Skeletal muscle satellite cell (primary cell): ENCODE results near the gene C1orf232.

Experiments used
- H3K27me3 ChIP-seq: 2 replicates; pipeline ENCODE4 v1.7.0; 2013; ENCODE audit warnings: low read length; ENCODE audit not compliant: control insufficient read depth, insufficient read depth
- H3K36me3 ChIP-seq: 2 replicates; pipeline ENCODE4 v1.7.0; 2013; ENCODE audit warnings: mild to moderate bottlenecking, control low read depth, low read length; ENCODE audit not compliant: insufficient read depth
- H3K4me1 ChIP-seq: 2 replicates; pipeline ENCODE4 v1.7.0; 2013; ENCODE audit warnings: low read length; ENCODE audit not compliant: control insufficient read depth, insufficient read depth
- H3K4me2 ChIP-seq: 2 replicates; pipeline ENCODE4 v1.7.0; 2013; ENCODE audit warnings: mild to moderate bottlenecking, low read length
- H3K4me3 ChIP-seq: 2 replicates; pipeline ENCODE4 v1.7.0; 2013; ENCODE audit warnings: low read length
- H3K9ac ChIP-seq: 2 replicates; pipeline ENCODE4 v1.7.0; 2013; ENCODE audit warnings: mild to moderate bottlenecking, low read depth, low read length, moderate library complexity
- H3K9me3 ChIP-seq: replicated peaks from 2 replicates; pipeline ENCODE4 v1.7.0; 2013; ENCODE audit warnings: mild to moderate bottlenecking, control low read depth, low read length

Gene C1orf232

DNA sequence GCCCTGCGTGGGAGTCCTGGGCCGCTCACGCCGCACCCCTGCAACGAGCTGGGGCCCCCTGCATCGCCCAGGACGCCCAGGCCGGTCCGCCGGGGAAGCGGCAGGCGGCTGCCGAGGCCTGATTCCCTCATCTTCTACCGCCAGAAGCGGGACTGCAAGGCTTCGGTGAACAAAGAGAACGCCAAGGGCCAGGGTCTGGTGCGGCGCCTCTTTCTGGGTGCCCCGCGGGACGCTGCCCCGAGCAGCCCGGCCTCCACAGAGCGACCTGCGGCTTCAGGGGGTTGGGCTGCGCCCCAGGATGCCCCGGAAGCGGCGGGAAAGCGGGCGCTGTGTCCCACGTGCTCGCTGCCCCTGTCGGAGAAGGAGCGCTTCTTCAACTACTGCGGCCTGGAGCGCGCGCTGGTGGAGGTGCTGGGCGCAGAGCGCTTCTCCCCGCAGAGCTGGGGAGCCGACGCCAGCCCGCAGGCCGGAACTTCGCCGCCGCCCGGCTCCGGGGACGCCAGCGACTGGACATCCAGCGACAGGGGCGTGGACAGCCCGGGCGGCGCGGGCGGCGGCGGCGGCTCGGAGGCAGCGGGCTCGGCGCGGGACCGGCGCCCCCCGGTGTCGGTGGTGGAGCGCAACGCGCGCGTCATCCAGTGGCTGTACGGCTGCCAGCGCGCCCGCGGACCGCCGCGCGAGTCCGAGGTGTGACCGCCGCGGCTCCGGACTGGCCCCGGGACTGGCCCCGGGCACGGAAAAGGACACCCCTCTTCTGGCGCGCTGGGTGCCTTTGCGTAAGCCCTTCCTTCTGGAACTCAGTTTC is 7.1 kb downstream of the C1orf232 start:
- peak overlapping the region; percentile 52 for H3K9ac ChIP-seq
- peak overlapping the region; percentile 95 for H3K4me2 ChIP-seq
- no peaks in the 10 kb centered on the region for H3K9me3 ChIP-seq
- H3K4me3 ChIP-seq = peak overlapping the region; percentile 69
- H3K4me1 ChIP-seq = peaks cover 20% of the 10 kb centered on the region
- H3K36me3 ChIP-seq = no peaks in the 10 kb centered on the region
- H3K27me3 ChIP-seq = peaks cover 33% of the 10 kb centered on the region

DNA sequence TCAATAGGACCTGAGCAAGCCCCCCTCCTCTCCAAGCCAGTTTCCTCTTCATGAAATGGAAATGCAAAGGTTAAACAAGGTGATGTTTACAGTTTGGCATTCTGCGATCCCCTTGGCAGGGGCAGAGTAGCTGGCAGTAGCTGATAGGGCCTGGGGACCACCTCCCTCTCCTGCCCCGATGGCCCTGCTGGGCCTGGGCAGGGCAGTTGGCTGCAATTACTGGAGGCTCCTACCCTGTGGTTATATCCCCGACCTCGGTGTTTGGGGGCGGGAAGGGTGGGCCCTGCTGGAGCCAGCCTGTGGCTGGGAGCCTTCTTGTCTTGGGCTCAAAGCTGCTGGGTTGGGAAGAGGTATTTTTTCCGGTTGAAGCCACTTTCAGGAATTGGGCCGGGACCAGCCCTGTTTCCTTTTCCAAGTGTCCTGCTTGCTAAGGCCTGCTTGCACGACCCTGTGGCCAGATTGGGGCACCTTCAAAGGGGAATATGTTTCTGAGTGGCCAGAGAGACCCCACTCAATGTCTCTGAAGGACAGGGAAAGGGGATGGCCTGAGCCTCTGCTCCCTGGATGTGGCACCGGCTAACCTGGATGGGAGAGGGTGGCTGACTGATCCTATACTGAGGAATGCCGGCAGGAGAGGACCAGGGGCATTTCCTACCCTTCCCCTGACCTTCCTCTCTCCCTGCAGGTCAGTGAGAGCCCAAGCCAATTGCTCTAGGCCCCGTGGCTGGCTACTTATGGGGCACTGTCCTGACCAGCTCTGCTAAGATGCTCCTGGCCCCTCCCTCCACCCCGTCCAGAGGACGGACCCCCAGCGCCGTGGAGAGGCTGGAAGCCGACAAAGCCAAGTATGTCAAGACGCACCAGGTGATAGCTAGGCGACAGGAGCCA is 8.0 kb downstream of the C1orf232 start:
- Histone ChIP-seq H3K36me3 (no peaks in the 10 kb centered on the region), H3K9ac (peak overlapping the region; percentile 52), H3K4me3 (peak overlapping the region; percentile 69), H3K9me3 (no peaks in the 10 kb centered on the region), H3K4me2 (peak overlapping the region; percentile 95), H3K27me3 (peaks cover 41% of the 10 kb centered on the region), H3K4me1 (peaks cover 20% of the 10 kb centered on the region)

DNA sequence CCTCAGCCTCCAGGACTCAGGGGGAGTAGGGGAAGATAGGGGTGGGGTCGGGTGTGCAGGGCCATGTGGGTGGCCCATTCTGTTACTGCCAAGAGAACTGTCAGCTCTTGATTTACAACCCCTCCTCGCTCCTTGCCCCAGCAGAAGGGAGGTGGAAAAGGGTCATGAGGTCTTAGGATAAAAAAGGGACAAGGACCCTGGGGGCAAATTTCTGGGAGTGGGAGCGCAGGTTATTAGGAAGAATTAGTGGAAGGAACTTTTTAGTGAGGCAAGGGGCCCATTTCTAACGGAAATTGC is 9.1 kb downstream of the C1orf232 start:
- Histone ChIP-seq H3K36me3 (no peaks in the 10 kb centered on the region), H3K4me3 (no peak overlapping the region), H3K9ac (no peak overlapping the region), H3K9me3 (no peaks in the 10 kb centered on the region), H3K4me2 (no peak overlapping the region), H3K27me3 (peaks cover 45% of the 10 kb centered on the region), H3K4me1 (peaks cover 20% of the 10 kb centered on the region)

DNA sequence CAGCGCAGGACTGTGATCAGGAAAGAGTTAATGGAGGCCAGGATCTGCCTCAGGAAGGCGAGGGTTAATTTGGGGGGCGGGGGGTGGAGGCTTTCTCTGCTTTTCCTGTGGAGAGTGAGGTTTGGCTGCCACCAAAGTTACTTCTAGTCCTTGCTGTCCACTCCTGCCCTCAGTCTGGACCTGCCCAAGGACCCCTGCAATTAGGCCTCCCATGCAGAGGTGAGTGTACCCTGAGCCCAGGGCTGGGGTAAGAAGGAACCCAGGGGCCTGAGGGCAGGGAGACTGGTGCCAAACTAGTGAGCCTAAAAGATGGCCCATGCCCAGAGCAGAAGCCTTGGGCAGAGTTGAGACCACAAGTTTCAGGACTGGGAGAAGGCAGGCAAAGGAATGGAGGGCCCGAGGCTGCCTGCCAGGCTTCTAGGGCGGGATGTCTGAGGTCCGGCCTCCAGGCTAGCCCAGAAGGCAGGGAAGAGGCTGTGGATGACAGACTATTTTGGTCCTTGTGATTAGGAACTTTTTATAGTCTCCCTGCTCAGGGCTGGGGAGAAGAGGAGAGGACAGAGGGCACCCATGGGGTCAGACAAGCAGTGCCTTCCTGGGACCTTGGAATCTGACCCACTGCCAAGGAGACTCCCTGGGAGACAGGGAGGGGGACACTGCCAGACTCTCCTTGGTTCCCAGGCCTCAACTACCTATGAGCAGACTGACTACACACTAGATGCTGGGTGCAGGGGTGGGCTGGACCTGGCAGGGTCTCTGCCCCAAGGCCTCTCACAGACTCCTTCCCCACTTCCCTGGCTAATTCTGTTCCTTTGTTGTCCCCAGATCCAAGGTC is 9.6 kb downstream of the C1orf232 start, which contains the start of gene FAM110D:
Gene FAM110D (plus strand): TSS at position 172 of the 835 bp plus-strand sequence. CDS start 2,213 bp downstream, outside the sequence.
- Histone ChIP-seq H3K36me3 (no peaks in the 10 kb centered on the region), H3K27me3 (peaks cover 47% of the 10 kb centered on the region), H3K4me2 (no peak within 1 kb of the TSS), H3K4me3 (no peak within 1 kb of the TSS), H3K4me1 (peaks cover 16% of the 10 kb centered on the region), H3K9ac (no peak within 1 kb of the TSS), H3K9me3 (no peaks in the 10 kb centered on the region)

DNA sequence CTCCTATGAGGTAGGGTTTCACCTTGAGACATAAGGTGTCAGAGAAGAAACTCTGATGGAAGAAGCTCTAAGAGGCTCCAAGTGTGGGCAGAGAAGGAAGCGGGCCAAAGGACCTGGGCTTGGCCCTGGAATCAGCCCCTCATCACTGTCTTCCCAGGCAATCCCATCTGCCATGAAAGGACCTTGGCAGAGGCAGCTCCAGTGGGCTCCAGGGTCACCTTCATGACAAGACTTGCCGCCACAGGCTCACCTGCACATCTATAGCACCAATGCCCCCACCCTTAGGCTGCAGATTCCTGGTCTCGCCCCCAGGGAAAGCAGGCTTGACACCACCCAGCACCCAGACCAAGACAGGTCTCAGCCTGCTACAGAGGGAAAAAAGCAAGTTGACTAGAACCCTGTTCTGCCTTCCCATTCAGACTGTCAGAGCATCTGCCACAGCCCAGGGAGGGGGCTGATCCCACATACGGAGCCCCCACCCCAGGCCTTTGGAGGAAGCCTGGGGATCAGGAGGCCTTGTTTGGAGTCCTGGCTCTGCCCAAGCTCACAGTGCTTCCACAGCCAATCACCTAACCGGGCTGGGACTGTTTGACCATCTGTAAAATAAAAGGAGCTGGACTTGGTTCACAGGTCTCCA is 10.4 kb downstream of the C1orf232 start:
- no peak overlapping the region for H3K9ac ChIP-seq
- H3K4me3 ChIP-seq = no peak overlapping the region
- H3K9me3 ChIP-seq = no peaks in the 10 kb centered on the region
- no peaks in the 10 kb centered on the region for H3K36me3 ChIP-seq
- peaks cover 54% of the 10 kb centered on the region for H3K27me3 ChIP-seq
- peaks cover 13% of the 10 kb centered on the region for H3K4me1 ChIP-seq
- no peak overlapping the region for H3K4me2 ChIP-seq

DNA sequence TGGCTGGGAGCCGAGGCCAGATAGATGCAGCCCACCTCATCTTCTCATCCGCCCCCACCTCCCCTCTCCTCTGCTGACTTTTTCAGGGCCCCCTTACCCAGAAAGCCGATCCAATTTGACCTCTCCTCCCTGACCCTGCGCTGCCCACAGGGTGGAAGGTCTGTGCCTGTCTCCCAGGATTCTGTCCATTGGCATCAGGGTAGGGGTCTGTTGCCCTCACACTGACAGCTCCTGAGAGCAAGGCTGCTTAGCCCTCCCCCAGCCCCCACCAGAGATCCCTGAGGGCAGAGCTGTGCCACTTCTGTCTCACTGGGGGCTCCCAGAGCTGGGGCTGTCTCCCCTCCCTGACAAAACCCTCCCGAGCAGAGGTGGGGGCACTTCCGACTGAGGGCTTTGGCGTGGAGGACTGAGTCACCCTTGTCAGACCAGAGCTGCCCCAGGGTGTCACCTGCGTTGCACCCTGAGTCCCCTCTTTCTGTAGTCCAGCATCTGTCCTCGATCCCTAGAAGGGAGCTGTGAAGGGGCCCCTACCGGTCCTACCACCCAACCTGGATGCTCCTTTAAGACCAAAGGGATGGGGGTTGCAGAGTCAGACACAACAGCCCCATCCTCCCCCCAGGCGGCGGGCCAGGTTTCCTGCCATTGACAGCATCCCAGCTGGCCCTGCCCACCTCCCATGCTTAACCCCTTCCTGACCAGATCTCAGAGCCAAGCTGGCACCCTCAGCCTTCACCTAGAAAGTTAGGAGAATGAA is 12.3 kb downstream of the C1orf232 start:
- Histone ChIP-seq H3K27me3 (peaks cover 55% of the 10 kb centered on the region), H3K9me3 (no peaks in the 10 kb centered on the region), H3K4me2 (no peak overlapping the region), H3K36me3 (no peaks in the 10 kb centered on the region), H3K4me1 (peaks cover 4% of the 10 kb centered on the region), H3K9ac (no peak overlapping the region), H3K4me3 (no peak overlapping the region)

DNA sequence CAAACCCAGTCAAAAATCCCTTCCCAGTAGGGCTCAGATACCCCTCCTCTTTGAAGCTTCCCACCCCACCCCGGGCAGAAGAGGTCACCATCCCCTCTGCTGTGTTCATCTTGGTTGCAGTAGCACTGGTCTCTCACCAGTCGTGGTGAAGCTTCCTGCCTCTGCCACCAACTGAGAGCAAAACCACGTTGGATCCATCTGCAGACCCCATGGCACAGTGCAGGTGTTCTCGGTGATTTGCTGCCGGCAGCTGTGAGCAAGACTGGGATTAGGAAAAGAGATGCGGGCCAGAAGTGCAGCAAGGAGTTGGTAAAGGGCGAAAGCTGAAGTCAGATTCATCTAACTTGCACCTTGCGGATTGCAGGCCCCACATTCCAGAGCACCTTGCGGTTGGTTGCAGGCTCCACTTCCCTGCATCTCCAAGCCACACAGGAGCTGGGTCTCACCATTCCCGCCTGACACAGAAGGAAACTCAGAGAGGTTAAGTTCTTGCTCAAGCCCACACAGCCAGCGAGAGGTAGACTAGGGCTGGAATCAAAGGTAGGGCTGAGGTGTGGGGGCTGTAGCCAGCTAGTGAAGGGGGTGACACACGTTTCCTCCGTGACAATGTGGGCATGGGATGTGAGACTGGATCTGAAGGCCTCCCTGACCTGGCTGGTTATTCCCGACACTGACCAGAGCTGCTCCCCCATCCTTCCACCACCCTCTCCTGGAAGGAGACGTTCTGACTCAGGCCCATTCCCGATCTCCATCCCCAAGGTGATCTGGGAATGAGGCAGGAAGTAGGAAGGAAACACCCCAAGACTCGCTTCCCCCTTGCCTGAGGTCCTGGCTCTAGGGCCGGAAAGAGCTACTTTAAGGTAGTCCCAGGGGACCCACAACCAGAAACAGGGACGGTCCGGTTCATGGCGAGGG is 13.1 kb downstream of the C1orf232 start:
- Histone ChIP-seq H3K9me3 (no peaks in the 10 kb centered on the region), H3K36me3 (no peaks in the 10 kb centered on the region), H3K4me1 (no peaks in the 10 kb centered on the region), H3K4me3 (no peak overlapping the region), H3K27me3 (peaks cover 52% of the 10 kb centered on the region), H3K9ac (no peak overlapping the region), H3K4me2 (no peak overlapping the region)

DNA sequence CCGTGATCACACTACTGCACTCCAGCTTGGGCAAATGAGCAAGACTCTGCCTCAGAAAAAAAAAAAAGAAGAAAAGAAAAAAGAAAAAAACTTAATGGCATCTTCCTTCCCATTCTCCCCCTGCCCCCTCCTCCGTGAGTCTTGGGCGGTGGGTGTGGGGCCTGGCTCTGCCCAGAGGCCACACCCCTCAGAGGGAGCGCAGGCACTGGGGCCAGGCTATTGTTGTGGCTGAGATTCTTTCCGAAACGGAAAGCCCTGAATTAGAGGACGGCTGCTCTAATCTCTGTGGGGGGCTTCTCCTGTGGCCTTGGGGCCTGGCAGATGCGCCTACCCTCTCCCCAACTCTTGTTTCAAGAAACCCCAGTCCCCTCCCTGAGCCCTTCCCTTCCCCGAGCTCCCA is 14.0 kb downstream of the C1orf232 start:
- no peak overlapping the region for H3K4me2 ChIP-seq
- no peak overlapping the region for H3K4me3 ChIP-seq
- no peak overlapping the region for H3K9ac ChIP-seq
- H3K4me1 ChIP-seq = no peaks in the 10 kb centered on the region
- H3K27me3 ChIP-seq = peaks cover 60% of the 10 kb centered on the region
- H3K36me3 ChIP-seq = no peaks in the 10 kb centered on the region
- H3K9me3 ChIP-seq = no peaks in the 10 kb centered on the region

DNA sequence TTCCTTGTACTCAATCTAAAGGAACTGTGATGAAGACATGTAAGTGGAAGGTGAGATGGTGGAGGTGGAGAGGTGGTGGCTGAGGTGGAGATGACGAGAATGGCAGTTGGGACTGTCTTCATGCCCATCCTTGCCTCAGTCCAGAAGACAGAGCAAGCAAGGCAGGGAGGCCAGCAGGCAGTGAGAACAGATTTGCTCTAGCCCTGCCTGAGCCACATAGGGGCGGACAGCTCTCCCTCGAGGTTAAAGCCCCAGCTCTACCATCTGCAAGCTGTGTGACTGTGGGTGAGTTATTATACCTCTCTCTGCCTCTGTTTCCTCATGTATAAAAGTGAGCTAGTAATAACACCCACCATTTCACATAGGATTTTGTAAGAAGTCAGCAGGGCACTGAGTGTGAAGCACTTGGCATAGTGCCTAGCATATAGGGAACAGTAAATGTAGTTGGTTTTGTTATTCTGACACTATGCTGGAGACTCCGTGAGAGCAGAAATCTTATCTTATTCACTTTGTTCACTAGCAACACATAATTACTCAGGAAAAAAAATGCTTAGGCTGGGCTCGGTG is 14.7 kb downstream of the C1orf232 start:
- peaks cover 65% of the 10 kb centered on the region for H3K27me3 ChIP-seq
- H3K4me2 ChIP-seq = no peak overlapping the region
- H3K4me3 ChIP-seq = no peak overlapping the region

More for the DNA sequence above, 14.7 kb downstream of the C1orf232 start:
- H3K36me3 ChIP-seq = no peaks in the 10 kb centered on the region
- no peak overlapping the region for H3K9ac ChIP-seq
- no peaks in the 10 kb centered on the region for H3K9me3 ChIP-seq
- H3K4me1 ChIP-seq = no peaks in the 10 kb centered on the region
